Uterus (tissue), 2 donors: ENCODE data around the gene SIAH1.

ENCODE experiments used
- POLR2A ChIP-seq, 2 donors: fragments of 450-650 bp; IDR thresholded peaks; one replicate each; pipeline ENCODE4 v1.6.1; 2016; ENCODE audit warnings: antibody characterized with exemption in 2 of 2, mild to moderate bottlenecking in 1 of 2, moderate library complexity in 1 of 2
- TF ChIP-seq, protein P1 (sequence below), 4 experiments: fragments of 200-600 bp in 2 of 4; fragments of 450-650 bp in 2 of 4; sonication (generic) in 2 of 4; IDR thresholded peaks; one replicate each; pipeline ENCODE4 v1.5.1; 2016 to 2019; ENCODE audit warnings: antibody characterized with exemption in 4 of 4, mild to moderate bottlenecking in 2 of 4, moderate library complexity in 1 of 4

DNA sequence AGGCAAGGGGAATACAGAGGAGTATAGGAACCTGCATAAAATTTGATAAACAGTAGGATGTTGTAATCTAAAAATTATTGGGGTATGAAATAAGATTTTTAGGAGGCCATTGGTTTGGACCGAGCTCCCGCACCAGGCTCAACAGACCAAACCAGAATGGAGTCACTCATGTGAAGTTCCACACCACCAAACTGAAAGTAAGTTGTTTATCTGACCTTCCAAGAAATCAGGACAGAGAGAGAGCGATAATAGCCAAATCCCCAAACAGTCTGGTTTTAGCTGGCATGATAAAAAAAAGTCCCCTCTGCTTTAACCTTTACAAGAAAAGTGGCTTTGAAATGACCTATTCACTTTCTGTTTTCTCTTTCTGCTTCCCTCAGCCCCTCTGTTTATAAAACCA, 45.7 kb upstream of the SIAH1 start:
- TF ChIP-seq, protein P1, sequence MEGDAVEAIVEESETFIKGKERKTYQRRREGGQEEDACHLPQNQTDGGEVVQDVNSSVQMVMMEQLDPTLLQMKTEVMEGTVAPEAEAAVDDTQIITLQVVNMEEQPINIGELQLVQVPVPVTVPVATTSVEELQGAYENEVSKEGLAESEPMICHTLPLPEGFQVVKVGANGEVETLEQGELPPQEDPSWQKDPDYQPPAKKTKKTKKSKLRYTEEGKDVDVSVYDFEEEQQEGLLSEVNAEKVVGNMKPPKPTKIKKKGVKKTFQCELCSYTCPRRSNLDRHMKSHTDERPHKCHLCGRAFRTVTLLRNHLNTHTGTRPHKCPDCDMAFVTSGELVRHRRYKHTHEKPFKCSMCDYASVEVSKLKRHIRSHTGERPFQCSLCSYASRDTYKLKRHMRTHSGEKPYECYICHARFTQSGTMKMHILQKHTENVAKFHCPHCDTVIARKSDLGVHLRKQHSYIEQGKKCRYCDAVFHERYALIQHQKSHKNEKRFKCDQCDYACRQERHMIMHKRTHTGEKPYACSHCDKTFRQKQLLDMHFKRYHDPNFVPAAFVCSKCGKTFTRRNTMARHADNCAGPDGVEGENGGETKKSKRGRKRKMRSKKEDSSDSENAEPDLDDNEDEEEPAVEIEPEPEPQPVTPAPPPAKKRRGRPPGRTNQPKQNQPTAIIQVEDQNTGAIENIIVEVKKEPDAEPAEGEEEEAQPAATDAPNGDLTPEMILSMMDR (IDR thresholded peaks at IDR 0.05), result no peak
- TF ChIP-seq POLR2A (IDR thresholded peaks at IDR 0.05), result no peak
